8988T (cell line): ENCODE measurements around the gene SHISA6.
"Not testable (repeated sequence)": the region's sequence is repeated elsewhere in the genome, so short reads cannot be mapped to it uniquely, and the experiment has no call there.

Experiments used
- DNase-seq: peaks from one replicate; pipeline ENCODE4 v3.0.0; 2011

The SHISA6 gene

DNA sequence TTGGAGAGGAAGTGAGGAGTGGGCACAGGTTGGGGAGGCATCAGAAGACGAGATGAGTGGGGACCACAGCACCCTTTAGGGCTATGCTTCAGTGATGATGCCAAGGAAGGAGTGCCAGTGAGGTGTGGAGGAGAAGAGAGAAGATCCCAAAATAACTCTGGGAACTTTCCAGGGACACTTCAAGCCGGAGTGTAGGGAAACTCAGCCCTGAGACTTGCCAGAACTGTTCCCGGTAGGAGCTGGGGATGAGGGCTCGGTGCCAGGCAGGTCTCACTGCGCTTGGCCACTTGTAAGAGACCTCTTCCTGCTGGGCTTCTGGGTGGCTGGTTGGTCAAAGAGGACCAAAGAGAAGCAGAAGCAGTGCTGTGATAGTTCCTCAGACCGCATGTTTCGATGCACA is 63.6 kb downstream of the SHISA6 start:
- DNase-seq: no peak

DNA sequence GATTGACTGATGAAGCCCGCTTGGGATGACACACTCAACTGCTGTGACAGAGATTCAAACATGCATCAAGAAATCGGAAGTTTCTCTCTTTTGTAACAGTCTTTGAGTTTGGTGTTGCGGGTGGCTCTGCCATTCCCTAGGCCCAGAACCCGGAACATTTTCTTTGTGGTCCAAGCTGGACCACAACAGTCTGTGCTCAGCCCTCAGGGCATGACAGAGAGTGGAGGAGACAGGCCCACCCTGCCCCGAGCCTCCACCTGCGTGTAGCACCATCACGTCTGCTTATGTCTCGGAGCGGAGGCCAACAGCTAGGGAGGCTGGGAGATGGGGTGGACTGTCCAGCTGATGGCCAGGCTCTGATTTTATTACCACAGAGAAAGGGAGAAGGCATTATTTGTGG is 64.5 kb downstream of the SHISA6 start:
- DNase-seq: no peak

DNA sequence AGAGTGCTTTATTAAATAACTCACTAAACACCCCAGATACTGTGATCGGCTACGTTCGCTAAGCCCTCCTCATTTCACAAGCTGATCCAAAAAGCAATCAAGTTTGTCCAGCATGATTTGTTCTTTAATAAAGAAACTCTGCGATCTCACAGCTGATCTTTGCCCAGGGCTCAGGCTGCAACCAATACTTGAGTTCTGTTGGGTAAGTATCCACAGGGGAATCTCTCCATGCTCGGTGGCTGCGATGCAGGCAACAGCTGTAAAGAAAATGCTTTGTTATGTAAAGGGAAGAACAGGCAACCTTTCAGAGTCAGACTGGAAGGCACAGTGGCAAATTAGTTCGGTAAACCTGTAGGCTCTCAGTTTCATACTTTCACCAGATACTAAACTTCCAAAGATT is 67.5 kb downstream of the SHISA6 start:
- no peak for DNase-seq

- no peak for DNase-seq
These were observed 68.0 kb downstream of the SHISA6 start for GRCh38 chr17:11309033-11309432.

DNA sequence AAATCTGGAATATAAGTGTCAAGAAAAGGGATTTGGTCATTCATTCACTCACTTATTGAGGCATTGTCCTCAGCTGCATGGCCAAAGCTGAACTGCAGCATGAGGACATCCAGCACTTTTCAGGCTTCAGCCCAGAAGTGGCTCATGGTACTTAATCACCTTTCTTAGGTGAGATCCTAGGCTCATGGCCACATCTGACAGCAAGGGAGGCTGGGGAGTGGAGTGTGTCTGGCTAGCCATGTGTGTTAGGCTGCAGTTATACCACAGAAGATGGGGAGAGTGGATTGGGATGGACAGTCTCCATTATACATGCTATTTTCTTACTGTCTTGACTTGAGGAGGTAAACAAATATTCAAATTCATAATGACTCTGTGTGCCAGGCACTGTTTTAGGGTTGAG is 68.8 kb downstream of the SHISA6 start:
- no peak for DNase-seq

GRCh38 chr17:11316451-11316850 is 75.4 kb downstream of the SHISA6 start:
- DNase-seq: not testable (repeated sequence)

DNA sequence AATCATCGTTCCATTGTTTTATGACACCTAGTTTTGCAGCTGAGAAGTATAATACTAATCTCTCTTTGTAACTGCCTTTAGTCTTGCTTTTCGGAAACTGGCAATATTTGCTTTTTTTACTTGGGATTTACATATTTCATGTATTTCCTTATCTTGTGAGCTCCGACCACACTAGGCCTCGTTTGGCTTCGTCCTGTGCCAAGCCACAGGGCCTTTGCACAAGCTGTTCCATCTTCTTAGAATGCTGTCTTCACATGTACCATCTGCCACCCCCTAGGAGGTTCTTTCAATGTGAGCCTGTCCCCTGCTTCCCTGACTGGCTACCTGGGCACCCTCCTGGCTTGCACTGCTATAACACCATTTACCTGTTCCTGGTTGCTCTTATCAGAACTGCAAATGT is 77.2 kb downstream of the SHISA6 start:
- no peak for DNase-seq

DNA sequence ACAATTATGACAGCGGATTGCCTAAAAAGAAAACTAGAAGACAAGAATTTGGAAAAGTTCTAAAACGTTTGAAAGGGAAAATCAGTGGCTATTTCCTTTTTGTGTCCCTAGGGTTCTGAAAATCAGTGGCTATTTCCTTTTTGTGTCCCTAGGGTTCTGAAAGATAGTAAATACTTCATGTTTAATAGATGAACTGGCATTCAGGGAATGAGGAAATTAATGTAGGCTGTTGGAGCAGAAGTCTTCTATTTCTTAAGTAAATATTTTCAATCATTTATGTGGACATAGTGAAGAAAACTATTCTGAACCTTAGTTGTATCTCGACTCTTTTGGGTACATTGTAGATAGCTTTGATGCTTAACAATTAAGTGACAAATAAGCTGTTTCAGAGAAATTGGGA is 78.9 kb downstream of the SHISA6 start:
- DNase-seq: no peak

DNA sequence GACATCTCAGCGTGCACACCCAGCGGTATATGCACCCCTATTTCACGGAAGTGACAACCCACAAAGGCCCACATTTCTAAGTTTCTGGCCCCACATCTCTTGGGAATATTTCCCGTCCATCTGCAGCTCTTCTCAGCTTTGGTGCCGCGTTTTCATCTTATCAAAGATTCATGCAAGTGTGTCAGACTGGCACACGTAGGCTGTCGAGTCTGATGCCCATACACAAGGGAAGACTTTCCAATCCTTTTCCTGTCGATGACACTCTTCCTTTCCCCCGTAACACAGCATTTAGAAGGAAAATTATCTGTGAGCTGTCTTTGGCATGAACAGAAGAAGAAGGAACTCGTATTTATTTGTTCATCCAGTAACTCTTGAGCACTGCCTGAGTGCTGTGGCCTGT is 83.0 kb downstream of the SHISA6 start:
- DNase-seq: no peak

- DNase-seq: no peak
These were observed 83.9 kb downstream of the SHISA6 start for GRCh38 chr17:11324846-11325420.

GRCh38 chr17:11326492-11326891 is 85.5 kb downstream of the SHISA6 start:
- no peak for DNase-seq

- no peak for DNase-seq
These were observed 87.8 kb downstream of the SHISA6 start for GRCh38 chr17:11328770-11329169.

GRCh38 chr17:11330006-11330405 is 89.0 kb downstream of the SHISA6 start:
- DNase-seq: no peak

GRCh38 chr17:11330826-11331225 is 89.8 kb downstream of the SHISA6 start:
- DNase-seq: no peak

- no peak for DNase-seq
These were observed 90.8 kb downstream of the SHISA6 start for GRCh38 chr17:11331547-11332513.

DNA sequence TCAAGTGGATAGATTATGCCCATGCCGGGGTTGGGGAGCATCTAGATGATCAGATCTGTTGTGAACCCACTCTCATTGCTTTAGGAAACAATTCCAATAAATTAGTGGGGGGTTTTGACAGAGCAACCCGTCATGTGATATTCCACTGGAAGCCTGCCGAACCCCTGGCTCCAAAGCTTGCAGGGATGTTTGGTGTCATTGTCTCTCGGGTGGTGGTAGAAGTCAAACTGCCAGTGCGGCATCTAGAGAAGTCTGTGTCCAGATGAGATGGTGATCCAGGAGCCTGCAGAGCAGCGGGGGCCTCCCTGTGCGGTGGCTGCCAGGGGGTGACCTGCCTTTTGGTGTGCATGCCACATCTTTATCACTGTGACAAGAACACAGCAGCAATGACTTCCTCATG is 91.7 kb downstream of the SHISA6 start:
- no peak for DNase-seq

DNA sequence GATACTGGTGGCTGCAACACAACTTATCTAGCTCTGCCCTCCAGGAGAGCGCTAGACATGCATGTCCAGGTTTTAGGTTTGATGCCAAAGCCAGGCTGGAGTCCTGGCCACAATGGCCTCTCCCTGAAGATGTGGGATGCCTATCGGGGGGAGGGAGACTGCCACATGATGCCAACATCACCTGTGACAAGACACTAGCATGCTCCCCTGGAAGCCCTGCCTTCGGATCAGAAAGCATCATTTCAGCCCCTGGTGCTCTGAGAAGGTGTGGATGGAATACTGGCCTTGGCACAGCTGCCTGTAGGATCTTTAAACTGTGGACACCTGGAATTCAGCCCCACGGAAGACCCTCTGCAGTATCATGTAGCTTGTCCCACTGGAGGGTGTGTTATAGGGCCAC is 93.5 kb downstream of the SHISA6 start:
- DNase-seq: no peak

DNA sequence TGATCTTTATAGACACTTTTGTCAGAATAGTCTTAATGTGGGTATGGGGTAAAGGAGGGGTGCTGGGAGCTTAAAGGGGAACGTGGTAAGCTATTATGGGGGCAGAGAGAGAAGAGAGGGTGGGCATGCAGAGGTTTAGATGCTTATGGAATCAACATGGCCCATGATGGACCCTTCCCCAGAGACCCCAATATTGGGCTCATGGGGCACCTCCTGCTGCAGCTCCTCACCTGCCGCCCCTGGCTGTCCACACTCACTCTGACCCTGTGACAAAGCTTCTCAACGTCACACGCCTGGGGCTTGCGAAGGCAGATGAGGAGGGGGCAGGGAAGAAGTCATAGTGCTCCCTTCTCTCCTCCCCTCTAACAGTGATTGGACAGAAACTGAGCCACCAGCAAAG is 95.3 kb downstream of the SHISA6 start:
- no peak for DNase-seq

- DNase-seq: no peak
These were observed 99.8 kb downstream of the SHISA6 start for GRCh38 chr17:11340803-11341202.

- no peak for DNase-seq
These were observed 101.1 kb downstream of the SHISA6 start for GRCh38 chr17:11342138-11342537.

DNA sequence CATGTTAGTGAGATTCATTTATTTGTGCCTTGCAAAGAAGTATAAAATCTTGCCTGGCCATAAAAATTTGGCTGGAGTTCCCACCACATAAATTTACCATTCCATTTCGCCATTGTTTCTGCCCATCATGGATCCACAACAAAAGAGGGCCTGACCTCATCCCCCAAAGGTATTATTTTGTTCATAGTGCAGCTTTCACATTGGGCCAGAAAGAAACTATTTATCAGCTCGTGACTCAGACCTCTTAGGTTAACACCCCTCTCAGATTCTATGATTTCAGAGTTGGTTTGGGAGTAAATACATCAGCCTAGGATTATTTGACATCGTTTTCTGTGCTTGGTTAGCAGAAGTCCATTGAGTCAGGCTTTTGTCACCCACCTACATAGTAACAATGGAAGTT is 108.1 kb downstream of the SHISA6 start:
- no peak for DNase-seq

- DNase-seq: no peak
These were observed 110.5 kb downstream of the SHISA6 start for GRCh38 chr17:11351479-11351878.

DNA sequence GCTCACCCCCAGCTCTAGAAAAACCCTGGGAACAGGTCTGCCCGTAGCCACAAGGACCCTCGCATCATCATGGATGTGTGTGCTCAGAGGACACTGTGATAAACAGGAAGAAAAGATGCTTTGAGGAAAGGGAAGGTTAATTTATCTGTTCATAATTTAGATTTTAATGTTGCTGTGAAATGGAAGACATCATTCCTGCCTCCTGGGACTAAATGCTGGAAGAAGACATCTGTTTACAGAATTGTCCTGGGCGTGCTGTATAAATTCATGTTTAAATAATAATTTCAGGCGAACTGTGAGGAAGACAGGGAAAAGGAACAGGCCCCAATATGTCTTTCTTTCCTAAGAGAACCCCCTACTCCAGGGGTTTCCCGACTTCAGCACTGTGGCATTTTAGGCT is 112.6 kb downstream of the SHISA6 start:
- no peak for DNase-seq

DNA sequence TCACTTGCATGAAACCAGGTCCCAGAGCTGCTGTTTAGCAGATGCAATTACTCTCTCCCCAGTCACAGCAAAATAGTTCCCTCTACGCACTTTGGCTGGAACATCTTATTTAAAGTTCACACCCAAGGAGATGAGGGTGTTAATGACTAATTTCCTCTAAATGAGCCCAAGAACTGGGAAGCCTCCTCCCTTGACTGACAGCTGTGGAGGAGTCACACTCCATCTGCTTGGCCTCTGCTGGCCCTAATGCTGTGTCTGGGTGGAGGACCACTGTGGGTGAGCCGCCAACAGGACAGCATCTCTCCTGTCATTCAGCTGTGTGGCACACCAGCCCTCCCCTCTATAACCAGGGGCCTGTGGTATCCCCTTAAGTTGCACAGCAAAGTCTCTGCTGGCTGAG is 115.4 kb downstream of the SHISA6 start:
- DNase-seq: no peak
